HepG2 (cell line): ENCODE data around the gene ALDH18A1. TPM values are rescaled to one million over a fixed set of nuclear protein-coding genes. Genes with fewer than 3 reads are reported as not detected.

Experiments used
- BCL6 ChIP-seq: IDR thresholded peaks from 2 replicates; pipeline ENCODE4 v1.6.1; 2016; ENCODE audit warnings: missing genetic modification reagents, missing compliant biosample characterization
- BRD4 ChIP-seq: sonication (generic); formaldehyde crosslinking; IDR thresholded peaks from 2 replicates; pipeline ENCODE4 v1.4.0; 2020; ENCODE audit warnings: missing genetic modification reagents
- CCAR2 ChIP-seq: fragments of 200-400 bp; formaldehyde crosslinking; optimal IDR thresholded peaks from 2 replicates; pipeline ENCODE3; 2018; ENCODE audit warnings: low read depth, mild to moderate bottlenecking, low read length, moderate library complexity
- HMGA1 ChIP-seq: sonication (generic); formaldehyde crosslinking; conservative IDR thresholded peaks from 2 replicates; pipeline ENCODE4 v1.4.0; 2020; ENCODE audit warnings: missing genetic modification reagents
- HOXA5 ChIP-seq: sonication (generic); formaldehyde crosslinking; IDR thresholded peaks from 2 replicates; pipeline ENCODE4 v1.4.0; 2020; ENCODE audit warnings: missing genetic modification reagents
- JUNB ChIP-seq: sonication (generic); formaldehyde crosslinking; IDR thresholded peaks from 2 replicates; pipeline ENCODE4 v1.8.0; 2022; ENCODE audit warnings: missing genetic modification reagents, mild to moderate bottlenecking, borderline replicate concordance
- KDM3A ChIP-seq: IDR thresholded peaks from 2 replicates; pipeline ENCODE4 v1.6.1; 2018; ENCODE audit warnings: low read depth, missing compliant biosample characterization
- MYNN ChIP-seq: sonication (generic); formaldehyde crosslinking; IDR thresholded peaks from 2 replicates; pipeline ENCODE4 v1.4.0; 2020; ENCODE audit warnings: mild to moderate bottlenecking, low read depth, missing genetic modification reagents
- MYPOP ChIP-seq: sonication (generic); formaldehyde crosslinking; IDR thresholded peaks from 2 replicates; pipeline ENCODE4 v1.8.1; 2023; ENCODE audit warnings: mild to moderate bottlenecking, moderate library complexity, missing genetic modification reagents
- TBP ChIP-seq: sonication (generic); formaldehyde crosslinking; IDR thresholded peaks from 2 replicates; pipeline ENCODE4 v1.5.0; 2020; ENCODE audit warnings: missing genetic modification reagents
- THAP7 ChIP-seq: sonication (generic); formaldehyde crosslinking; IDR thresholded peaks from 2 replicates; pipeline ENCODE4 v1.8.1; 2023; ENCODE audit warnings: mild to moderate bottlenecking, missing genetic modification reagents
- ZBTB37 ChIP-seq: sonication (generic); formaldehyde crosslinking; IDR thresholded peaks from 2 replicates; pipeline ENCODE4 v1.4.0; 2020; ENCODE audit warnings: mild to moderate bottlenecking, missing genetic modification reagents
- ZNF124 ChIP-seq: sonication (generic); formaldehyde crosslinking; IDR thresholded peaks from 2 replicates; pipeline ENCODE4 v1.4.0; 2020; ENCODE audit warnings: missing genetic modification reagents
- ZNF318 ChIP-seq: sonication (generic); formaldehyde crosslinking; IDR thresholded peaks from 2 replicates; pipeline ENCODE4 v1.4.0; 2020; ENCODE audit warnings: mild to moderate bottlenecking, missing genetic modification reagents
- ZNF589 ChIP-seq: sonication (generic); formaldehyde crosslinking; conservative IDR thresholded peaks from 2 replicates; pipeline ENCODE4 v1.8.0; 2022; ENCODE audit warnings: mild to moderate bottlenecking, moderate library complexity, missing genetic modification reagents
- ZNF816 ChIP-seq: sonication (generic); formaldehyde crosslinking; IDR thresholded peaks from 2 replicates; pipeline ENCODE4 v1.8.0; 2022; ENCODE audit warnings: missing genetic modification reagents, mild to moderate bottlenecking, borderline replicate concordance
- polyA plus RNA-seq, 8 experiments: library from polyadenylated mRNA; depleted of rRNA in 3 of 8; stranded (reverse) in 7 of 8; unstranded in 1 of 8; fragments of >200 nt; fragmentation: Illumina TruSeq in 4 of 8; extraction: Trizol in 4 of 8; gene quantifications; 2 replicates each; pipeline versions ENCODE4 v1.2.1 to v1.2.3, GENCODE V29; 2011 to 2016; ENCODE audit warnings: low read depth in 4 of 8, missing spikeins in 1 of 8, mixed read lengths in 1 of 8; ENCODE audit not compliant: insufficient read depth in 1 of 8
- total RNA-seq, 5 experiments: library from RNA; depleted of rRNA; stranded (reverse); fragments of >200 nt; fragmentation: Illumina TruSeq; extraction: Trizol; gene quantifications; 2 replicates each; pipeline ENCODE4 v1.2.3, GENCODE V29; 2016; ENCODE audit warnings: low read depth in 1 of 5

The ALDH18A1 gene
- total and polyA plus RNA-seq, 2 of the 13 experiments (the other 11 are each of a cell fraction or from before 2014, with no cell fraction given), result 180 to 263 TPM

- TF ChIP-seq JUNB (CRISPR knock-in tag), result no peak
- no peak for TF ChIP-seq HMGA1
- 0 out of 2 replicates have a peak, but pooled peaks have one; percentile 39 for TF ChIP-seq ZNF124 (CRISPR knock-in tag)
- 0 out of 2 replicates have a peak, but pooled peaks have one; percentile 51 for TF ChIP-seq BCL6 (CRISPR knock-in tag)
- peak; percentile 84; the same call in 1 of the 2 replicates for TF ChIP-seq HOXA5 (CRISPR knock-in tag)
- no peak for TF ChIP-seq THAP7 (CRISPR knock-in tag)
- TF ChIP-seq MYNN, result no peak
- TF ChIP-seq TBP (CRISPR knock-in tag), result no peak
- TF ChIP-seq MYPOP, result peak; percentile 30; the same call in 1 of the 2 replicates
- TF ChIP-seq KDM3A (CRISPR knock-in tag), result 0 out of 2 replicates have a peak, but pooled peaks have one; percentile 62
- TF ChIP-seq ZNF589 (CRISPR knock-in tag), result no peak; the same call in 1 of the 2 replicates
- TF ChIP-seq BRD4 (CRISPR knock-in tag), result no peak
- TF ChIP-seq ZNF816 (CRISPR knock-in tag), result no peak; the same call in 1 of the 2 replicates
- TF ChIP-seq CCAR2, result no peak
- TF ChIP-seq ZNF318 (CRISPR knock-in tag), result peak; percentile 20; the same call in 1 of the 2 replicates
- TF ChIP-seq ZBTB37 (CRISPR knock-in tag), result 0 out of 2 replicates have a peak, but pooled peaks have one; percentile 29
Observed at GRCh38 chr10:95656291-95657164, at the start of gene ALDH18A1 (continued).
